ENCODE measurements around the gene ATG4B. TPM values are rescaled to one million over a fixed set of nuclear protein-coding genes. Genes with fewer than 3 reads are reported as not detected.

Gene ATG4B
- total RNA-seq, 1 donor from 2014 or later = 124 TPM

GRCh38 chr2:241680044-241680443 is 42.6 kb downstream of the ATG4B start:
- no peak for DNase-seq (ENCODE audit: low spot score)
- no peak overlapping the region for H3K27ac Mint-ChIP-seq (ENCODE audit: unreplicated experiment)
- peaks cover 6% of the 10 kb centered on the region for H3K27me3 Mint-ChIP-seq (ENCODE audit: unreplicated experiment)
- H3K9me3 Mint-ChIP-seq (ENCODE audit: unreplicated experiment) = no peaks in the 10 kb centered on the region
- H3K36me3 Mint-ChIP-seq (ENCODE audit: low read depth, unreplicated experiment) = peaks cover 9% of the 10 kb centered on the region
- TF ChIP-seq CTCF (IDR thresholded peaks at IDR 0.05; ENCODE audit: unreplicated experiment) = no peak
- H3K4me1 Mint-ChIP-seq (ENCODE audit: unreplicated experiment) = no peaks in the 10 kb centered on the region
- no peak overlapping the region for H3K4me3 Mint-ChIP-seq (ENCODE audit: unreplicated experiment)

GRCh38 chr2:241680827-241681599 is 43.5 kb downstream of the ATG4B start:
- TF ChIP-seq CTCF (IDR thresholded peaks at IDR 0.05; ENCODE audit: unreplicated experiment) = no peak
- Mint-ChIP-seq H3K36me3 (ENCODE audit: low read depth, unreplicated experiment) (peaks cover 9% of the 10 kb centered on the region), H3K27me3 (ENCODE audit: unreplicated experiment) (peaks cover 6% of the 10 kb centered on the region), H3K9me3 (ENCODE audit: unreplicated experiment) (no peaks in the 10 kb centered on the region), H3K4me3 (ENCODE audit: unreplicated experiment) (peak overlapping the region; percentile 54), H3K4me1 (ENCODE audit: unreplicated experiment) (peaks cover 6% of the 10 kb centered on the region), H3K27ac (ENCODE audit: unreplicated experiment) (peak overlapping the region; percentile 40)
- no peak for DNase-seq (ENCODE audit: low spot score)

- no peak for DNase-seq (ENCODE audit: low spot score)
- no peak for TF ChIP-seq CTCF (IDR thresholded peaks at IDR 0.05; ENCODE audit: unreplicated experiment)
- peak overlapping the region; percentile 93 for H3K4me3 Mint-ChIP-seq (ENCODE audit: unreplicated experiment)
Observed at GRCh38 chr2:241686324-241686649, 48.8 kb downstream of the ATG4B start.

GRCh38 chr2:241686650-241687425 is 49.3 kb downstream of the ATG4B start, which contains the start of gene DTYMK:
TSS of gene DTYMK (minus strand) at chr2:241686815. CDS start at chr2:241686783, 32 bp downstream.
- peak within 1 kb of the TSS; percentile 82 for H3K27ac Mint-ChIP-seq (ENCODE audit: unreplicated experiment)
- TF ChIP-seq CTCF (IDR thresholded peaks at IDR 0.05; ENCODE audit: unreplicated experiment) = no peak
- H3K4me3 Mint-ChIP-seq (ENCODE audit: unreplicated experiment) = peak within 1 kb of the TSS; percentile 96
- peaks cover 4% of the 10 kb centered on the region for H3K27me3 Mint-ChIP-seq (ENCODE audit: unreplicated experiment)
- no peaks in the 10 kb centered on the region for H3K36me3 Mint-ChIP-seq (ENCODE audit: low read depth, unreplicated experiment)
- peaks cover 14% of the 10 kb centered on the region for H3K4me1 Mint-ChIP-seq (ENCODE audit: unreplicated experiment)
- no peaks in the 10 kb centered on the region for H3K9me3 Mint-ChIP-seq (ENCODE audit: unreplicated experiment)
- DNase-seq (ENCODE audit: low spot score) = peak; percentile 98

More at GRCh38 chr2:241686324-241686649, 48.8 kb downstream of the ATG4B start:
- Mint-ChIP-seq H3K36me3 (ENCODE audit: low read depth, unreplicated experiment) (no peaks in the 10 kb centered on the region), H3K27ac (ENCODE audit: unreplicated experiment) (peak overlapping the region; percentile 74), H3K27me3 (ENCODE audit: unreplicated experiment) (peaks cover 4% of the 10 kb centered on the region), H3K9me3 (ENCODE audit: unreplicated experiment) (no peaks in the 10 kb centered on the region), H3K4me1 (ENCODE audit: unreplicated experiment) (peaks cover 14% of the 10 kb centered on the region)

GRCh38 chr2:241689306-241689705 is 51.8 kb downstream of the ATG4B start:
- H3K4me1 Mint-ChIP-seq (ENCODE audit: unreplicated experiment) = peaks cover 14% of the 10 kb centered on the region
- TF ChIP-seq CTCF (IDR thresholded peaks at IDR 0.05; ENCODE audit: unreplicated experiment) = no peak
- DNase-seq (ENCODE audit: low spot score) = no peak
- peaks cover 4% of the 10 kb centered on the region for H3K27me3 Mint-ChIP-seq (ENCODE audit: unreplicated experiment)
- H3K4me3 Mint-ChIP-seq (ENCODE audit: unreplicated experiment) = peak overlapping the region; percentile 47
- H3K9me3 Mint-ChIP-seq (ENCODE audit: unreplicated experiment) = no peaks in the 10 kb centered on the region
- H3K36me3 Mint-ChIP-seq (ENCODE audit: low read depth, unreplicated experiment) = no peaks in the 10 kb centered on the region
- no peak overlapping the region for H3K27ac Mint-ChIP-seq (ENCODE audit: unreplicated experiment)

Data from endothelial cell (in vitro differentiated cells).